H1 (cell line): ENCODE measurements around the gene MKRN1. TPM values are rescaled to one million over a fixed set of nuclear protein-coding genes. Genes with fewer than 3 reads are reported as not detected.

ENCODE experiments used
- CTCF ChIA-PET: fragments of 300-600 bp; sonication (Branson Sonifier 250); formaldehyde crosslinking; loops from one replicate; lab custom pipeline; 2021; ENCODE audit not compliant: partially characterized antibody; lab: Charles Lee
- POLR2A ChIA-PET: fragments of 300-600 bp; sonication (Branson Sonifier 250); formaldehyde crosslinking; loops from one replicate; lab custom pipeline; 2021; ENCODE audit warnings: inconsistent platforms; ENCODE audit not compliant: partially characterized antibody; lab: Charles Lee
- DNase-seq, 2 experiments: peaks; one replicate each; pipeline versions ENCODE4 v3.0.0 to v3.0.0-alpha.2; 2010 to 2022; ENCODE audit warnings: low spot score in 2 of 2, low read depth in 1 of 2, mixed read lengths in 1 of 2
- FAIRE-seq: peaks from 2 replicates; lab custom pipeline; 2011; peaks lifted over from hg19 to GRCh38; lab: Jason Lieb, UNC
- H2AFZ ChIP-seq: 2 replicates; pipeline ENCODE4 v1.8.1; 2012; ENCODE audit warnings: low read length, inconsistent platforms
- H2AK5ac ChIP-seq: 2 replicates; pipeline ENCODE4 v1.6.1; 2013; ENCODE audit warnings: low read depth, low read length
- H2BK120ac ChIP-seq: replicated peaks from 2 replicates; pipeline ENCODE3; 2013; ENCODE audit warnings: low read depth, low read length, inconsistent platforms
- H2BK12ac ChIP-seq: 2 replicates; pipeline ENCODE4 v1.6.1; 2013; ENCODE audit warnings: low read depth, low read length
- H2BK15ac ChIP-seq: 2 replicates; pipeline ENCODE4 v1.6.1; 2013; ENCODE audit warnings: low read length
- H2BK20ac ChIP-seq: 2 replicates; pipeline ENCODE4 v1.6.1; 2013; ENCODE audit warnings: low read length
- H2BK5ac ChIP-seq: 2 replicates; pipeline ENCODE4 v1.6.1; 2013; ENCODE audit warnings: low read depth, low read length
- H3K14ac ChIP-seq: 2 replicates; pipeline ENCODE4 v1.6.1; 2013; ENCODE audit warnings: inconsistent platforms; ENCODE audit not compliant: insufficient read length
- H3K18ac ChIP-seq: 2 replicates; pipeline ENCODE4 v1.6.1; 2013; ENCODE audit warnings: low read length; ENCODE audit errors: extremely low read depth
- H3K23ac ChIP-seq: 2 replicates; pipeline ENCODE4 v1.6.1; 2013; ENCODE audit warnings: inconsistent platforms; ENCODE audit not compliant: insufficient read length
- H3K23me2 ChIP-seq: 2 replicates; pipeline ENCODE4 v1.6.1; 2013; ENCODE audit warnings: low read depth, low read length
- H3K27ac ChIP-seq: 2 replicates; pipeline ENCODE4 v1.6.1; 2011; ENCODE audit warnings: low read depth, low read length, inconsistent platforms
- H3K27me3 ChIP-seq, 4 experiments: replicated peaks in 1 of 4; 1 replicate in 1 of 4; 2 replicates in 3 of 4; pipeline versions ENCODE4 v1.6.1 to v1.8.1; 2011 to 2013; ENCODE audit warnings: low read length in 3 of 4, mild to moderate bottlenecking in 3 of 4, inconsistent platforms in 2 of 4, mixed read lengths in 2 of 4, moderate library complexity in 1 of 4; ENCODE audit not compliant: control insufficient read depth in 3 of 4, insufficient read depth in 3 of 4; ENCODE audit errors: extremely low read depth in 1 of 4
- H3K36me3 ChIP-seq, 4 experiments: 2 replicates each; pipeline versions ENCODE4 v1.6.1 to v1.8.1; 2011 to 2013; ENCODE audit warnings: mild to moderate bottlenecking in 4 of 4, low read length in 3 of 4, moderate library complexity in 2 of 4, control low read depth in 1 of 4, inconsistent platforms in 1 of 4; ENCODE audit not compliant: insufficient read depth in 4 of 4, control insufficient read depth in 2 of 4
- H3K4ac ChIP-seq: replicated peaks from 2 replicates; pipeline ENCODE3; 2013; ENCODE audit warnings: low read length, low read depth, mixed read lengths, inconsistent platforms; ENCODE audit not compliant: insufficient read length
- H3K4me1 ChIP-seq, 4 experiments: replicated peaks in 1 of 4; 1 replicate in 1 of 4; 2 replicates in 3 of 4; pipeline versions ENCODE4 v1.6.1 to v1.8.1; 2011 to 2013; ENCODE audit warnings: low read length in 3 of 4, inconsistent platforms in 2 of 4, mixed read lengths in 1 of 4; ENCODE audit not compliant: insufficient read depth in 4 of 4, control insufficient read depth in 3 of 4
- H3K4me2 ChIP-seq, 2 experiments: 2 replicates each; pipeline versions ENCODE4 v1.6.1 to v1.8.1; 2011 to 2013; ENCODE audit warnings: low read depth in 2 of 2, low read length in 2 of 2, control low read depth in 1 of 2, inconsistent platforms in 1 of 2, mild to moderate bottlenecking in 1 of 2; ENCODE audit not compliant: insufficient read depth in 1 of 2
- H3K4me3 ChIP-seq, 4 experiments: fragments of 200-600, 300-600 bp in 1 of 4; sonication (generic), shearing (Covaris generic), sonication (Bioruptor Twin) in 1 of 4; 2 replicates each; pipeline versions ENCODE4 v1.5.1 to v1.8.1; 2011 to 2016; ENCODE audit warnings: low read length in 4 of 4, low read depth in 3 of 4, control low read depth in 2 of 4, inconsistent platforms in 2 of 4, mild to moderate bottlenecking in 2 of 4, mixed read lengths in 1 of 4, moderate library complexity in 1 of 4; ENCODE audit not compliant: insufficient read depth in 2 of 4; ENCODE audit errors: extremely low read depth in 1 of 4
- H3K56ac ChIP-seq: replicated peaks from 2 replicates; pipeline ENCODE3; 2013; ENCODE audit warnings: low read depth, mild to moderate bottlenecking, mixed read lengths, low read length, inconsistent platforms; ENCODE audit not compliant: insufficient read length
- H3K79me1 ChIP-seq: 2 replicates; pipeline ENCODE4 v1.6.1; 2013; ENCODE audit warnings: low read depth, low read length, control low read depth
- H3K79me2 ChIP-seq, 2 experiments: 2 replicates each; pipeline versions ENCODE4 v1.6.1 to v1.8.1; 2012 to 2013; ENCODE audit warnings: low read length in 2 of 2, mild to moderate bottlenecking in 2 of 2, inconsistent platforms in 1 of 2; ENCODE audit not compliant: insufficient read depth in 2 of 2, control insufficient read depth in 1 of 2
- H3K9ac ChIP-seq, 4 experiments: replicated peaks in 1 of 4; 1 replicate in 1 of 4; 2 replicates in 3 of 4; pipeline versions ENCODE4 v1.6.1 to v1.8.1; 2011 to 2013; ENCODE audit warnings: low read depth in 3 of 4, low read length in 3 of 4, control low read depth in 2 of 4, mild to moderate bottlenecking in 2 of 4, moderate library complexity in 2 of 4, inconsistent platforms in 1 of 4; ENCODE audit errors: extremely low read depth in 1 of 4
- H3K9me3 ChIP-seq, 2 experiments: 2 replicates each; pipeline versions ENCODE4 v1.6.1 to v1.8.1; 2012 to 2013; ENCODE audit warnings: mild to moderate bottlenecking in 2 of 2, moderate library complexity in 2 of 2, control low read depth in 1 of 2, inconsistent platforms in 1 of 2, low read depth in 1 of 2, low read length in 1 of 2, mixed read lengths in 1 of 2; ENCODE audit not compliant: insufficient read depth in 2 of 2
- H4K20me1 ChIP-seq, 2 experiments: replicated peaks in 1 of 2; 2 replicates each; pipeline versions ENCODE3 to v1.8.1; 2011 to 2013; ENCODE audit warnings: inconsistent platforms in 2 of 2, low read length in 2 of 2, mild to moderate bottlenecking in 1 of 2; ENCODE audit not compliant: insufficient read depth in 2 of 2, control insufficient read depth in 1 of 2
- H4K5ac ChIP-seq: 2 replicates; pipeline ENCODE4 v1.6.1; 2013; ENCODE audit warnings: low read length, low read depth, mixed read lengths, inconsistent platforms; ENCODE audit not compliant: insufficient read length
- H4K8ac ChIP-seq: 2 replicates; pipeline ENCODE4 v1.8.0; 2013; ENCODE audit warnings: mild to moderate bottlenecking, moderate library complexity, low read length, inconsistent platforms; ENCODE audit not compliant: insufficient read depth; ENCODE audit errors: extremely low read depth
- H4K91ac ChIP-seq: replicated peaks from 2 replicates; pipeline ENCODE3; 2013; ENCODE audit warnings: low read length, mixed read lengths, inconsistent platforms; ENCODE audit not compliant: insufficient read length
- CBX8 ChIP-seq: fragments of 300-800, 300-1000 bp; sonication (generic); IDR thresholded peaks from 2 replicates; pipeline ENCODE4 v1.7.1; 2016; ENCODE audit warnings: low read depth, low read length, borderline replicate concordance
- EP300 ChIP-seq, 2 experiments: IDR thresholded peaks; 1 replicate in 1 of 2; 2 replicates in 1 of 2; pipeline ENCODE4 v1.6.1; 2011 to 2012; ENCODE audit warnings: low read depth in 2 of 2, low read length in 2 of 2, mild to moderate bottlenecking in 2 of 2, borderline replicate concordance in 1 of 2, inconsistent platforms in 1 of 2, moderate library complexity in 1 of 2
- HDAC6 ChIP-seq: IDR thresholded peaks from one replicate; pipeline ENCODE4 v1.7.1; 2012; ENCODE audit warnings: low read depth, mild to moderate bottlenecking, inconsistent platforms, low read length, moderate library complexity
- RBBP5 ChIP-seq: IDR thresholded peaks from 2 replicates; pipeline ENCODE4 v1.7.1; 2012; ENCODE audit warnings: low read depth, mild to moderate bottlenecking, inconsistent platforms, low read length, moderate library complexity, borderline replicate concordance
- RFX5 ChIP-seq: IDR thresholded peaks from 2 replicates; pipeline ENCODE4 v1.6.1; 2011; ENCODE audit warnings: low read depth, low read length, improper control_type of control experiment, borderline replicate concordance
- WGBS, 2 experiments: shearing (Covaris generic) in 1 of 2; methylation state at CpG; one replicate each; pipeline versions ENCODE4 v1.1.6 to v1.1.7; 2013 to 2015; ENCODE audit warnings: low lambda C conversion rate in 2 of 2, mixed read lengths in 2 of 2, inconsistent platforms in 1 of 2, low coverage in 1 of 2, missing lambda C conversion rate in 1 of 2; ENCODE audit not compliant: insufficient replicate concordance in 2 of 2, insufficient coverage in 1 of 2, insufficient read length in 1 of 2; ENCODE audit errors: extremely low coverage in 1 of 2, missing lambda C conversion rate in 1 of 2; 5-methylcytosine and 5-hydroxymethylcytosine counted together
- polyA plus RNA-seq, 7 experiments: library from polyadenylated mRNA; depleted of rRNA in 3 of 7; stranded (reverse) in 5 of 7; unstranded in 2 of 7; fragments of >200 nt in 5 of 7; fragments of 200-250 nt in 2 of 7; gene quantifications; 1 replicate in 5 of 7; 2 replicates in 1 of 7; 4 replicates in 1 of 7; pipeline versions ENCODE4 v1.2.1 to v1.2.3, GENCODE V29; 2011 to 2013; ENCODE audit warnings: missing spikeins in 2 of 7, mixed read lengths in 2 of 7
- total RNA-seq: library from RNA; stranded (reverse); fragmentation: NEBNext Ultra II Directional; extraction: Animal tissue kit (Norgen Biotek cat#: 25700); gene quantifications from 2 replicates; pipeline ENCODE4 v1.2.1, GENCODE V29; 2021
- TF ChIP-seq, protein P1 (sequence below): IDR thresholded peaks from 2 replicates; pipeline ENCODE4 v1.6.1; 2011; ENCODE audit warnings: low read depth, mild to moderate bottlenecking, low read length; ENCODE audit not compliant: insufficient read depth
- TF ChIP-seq, protein P2 (sequence below): IDR thresholded peaks from 2 replicates; pipeline ENCODE4 v1.6.1; 2012; ENCODE audit warnings: inconsistent platforms

Gene MKRN1
- total and polyA plus RNA-seq, 2 of the 8 experiments (the other 6 are each of a cell fraction or from before 2014, with no cell fraction given), result 46.2 to 99.6 TPM

DNA sequence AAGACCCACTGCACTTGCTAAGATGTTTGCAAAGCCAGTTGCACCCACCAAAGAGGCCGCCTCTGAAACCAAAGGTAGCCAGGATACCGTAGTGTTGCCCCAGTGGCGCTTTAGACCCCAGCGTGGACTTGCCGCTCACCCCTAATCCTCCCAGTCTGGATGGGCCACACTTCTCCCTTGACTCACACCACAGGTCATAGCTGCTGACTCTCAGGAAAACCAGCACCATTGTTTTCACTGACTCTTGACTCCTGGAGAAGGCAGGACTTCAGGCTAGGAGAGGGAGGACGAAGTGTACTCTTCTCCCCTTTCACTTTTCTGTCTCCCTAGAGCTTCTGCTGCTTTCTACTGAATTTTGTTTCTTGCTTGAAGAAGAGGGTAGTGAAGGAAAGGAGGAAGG, 53.2 kb downstream of the MKRN1 start:
- Histone ChIP-seq H3K4me1 (no peaks in the 10 kb centered on the region), H4K20me1 (no peaks in the 10 kb centered on the region), H4K5ac (no peak overlapping the region), H4K91ac (no peak overlapping the region), H2BK120ac (no peak overlapping the region), H3K14ac (no peak overlapping the region), H3K23ac (no peak overlapping the region), H3K23me2 (no peaks in the 10 kb centered on the region), H3K9me3 (peaks cover 0 to 3% of the 10 kb centered on the region in 2 experiments; a peak in 1 of 4 replicates), H2AFZ (no peak overlapping the region), H2BK12ac (no peak overlapping the region), H3K79me2 (no peaks in the 10 kb centered on the region), H3K4ac (no peak overlapping the region), H3K4me2 (no peak overlapping the region), H4K8ac (no peak overlapping the region), H3K79me1 (no peaks in the 10 kb centered on the region), H2BK20ac (no peak overlapping the region), H3K18ac (no peak overlapping the region), H3K27ac (no peak overlapping the region), H3K36me3 (peaks cover 0 to 3% (median 0%) of the 10 kb centered on the region in 4 experiments; a peak in 2 of 8 replicates), H2BK5ac (no peak overlapping the region), H2BK15ac (no peak overlapping the region), H3K4me3 (no peak overlapping the region), H3K56ac (no peak overlapping the region), H3K9ac (no peak overlapping the region), H3K27me3 (no peaks in the 10 kb centered on the region), H2AK5ac (no peak overlapping the region)
- 100% methylated on average over 5 of the region's 6 CpGs; no CpG with 5 or more reads in 1 of the 2 experiments for WGBS, 2 experiments
- FAIRE-seq, result no peak
- ChIA-PET POLR2A (no interaction called here), CTCF (interaction anchor here (1.2 kb wide), 1 partner anchor 18 kb away, joined by 3 read pairs; no protein-coding TSS in a partner anchor)
- DNase-seq, result no peak
- TF ChIP-seq HDAC6 (no peak), CBX8 (no peak), RBBP5 (no peak), EP300 (IDR thresholded peaks at IDR 0.05; ENCODE audit: borderline replicate concordance in 1 of 2, low read depth in 2 of 2, low read length in 2 of 2) (no peak), RFX5 (no peak)
- TF ChIP-seq, protein P1, sequence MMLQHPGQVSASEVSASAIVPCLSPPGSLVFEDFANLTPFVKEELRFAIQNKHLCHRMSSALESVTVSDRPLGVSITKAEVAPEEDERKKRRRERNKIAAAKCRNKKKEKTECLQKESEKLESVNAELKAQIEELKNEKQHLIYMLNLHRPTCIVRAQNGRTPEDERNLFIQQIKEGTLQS, result no peak
- TF ChIP-seq, protein P2, sequence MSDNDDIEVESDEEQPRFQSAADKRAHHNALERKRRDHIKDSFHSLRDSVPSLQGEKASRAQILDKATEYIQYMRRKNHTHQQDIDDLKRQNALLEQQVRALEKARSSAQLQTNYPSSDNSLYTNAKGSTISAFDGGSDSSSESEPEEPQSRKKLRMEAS, result no peak
